ENCODE data around the gene S100A6. TPM values are rescaled to one million over a fixed set of nuclear protein-coding genes. Genes with fewer than 3 reads are reported as not detected.
A peak's percentile ranks its signal among the peaks of the same experiment; 100 is the strongest.
"Not testable (repeated sequence)": the region's sequence is repeated elsewhere in the genome, so short reads cannot be mapped to it uniquely, and the experiment has no call there.

Gene S100A6
- polyA plus RNA-seq, 2 of the 4 experiments (the other 2 are of a cell fraction): 898 to 3,552 TPM

GRCh38 chr1:153563991-153564390 is 28.2 kb upstream of the S100A6 start:
- no peak for FAIRE-seq
- ChIA-PET POLR2A (no interaction called here), CTCF (interaction anchor here (1.0 to 8.3 kb wide), 7 partner anchors 8 to 212 kb away, joined by 5 to 141 read pairs (median 8); partner anchors contain the start of genes S100A13, S100A3, S100A4 and S100A5)
- DNase-seq (ENCODE audit: low read depth in 1 of 2, low spot score in 1 of 2): no peak
- Histone ChIP-seq H3K9me3 (no peaks in the 10 kb centered on the region), H3K4me2 (peak overlapping the region; percentile 80; the same call in 1 of the 3 replicates), H3K4me1 (peaks cover 59% of the 10 kb centered on the region), H3K27ac (peak overlapping the region; percentile 97 to 100), H3K4me3 (no peak overlapping the region)
- ATAC-seq: no peak
- WGBS (ENCODE audit: missing lambda C conversion rate): 90% methylated on average over 5 of the region's 7 CpGs
- TF ChIP-seq ESRRA (IDR thresholded peaks at IDR 0.05; ENCODE audit: borderline replicate concordance, low read length) (no peak), BHLHE40 (IDR thresholded peaks at IDR 0.05; ENCODE audit: low read depth, low read length) (no peak), FOXS1 (CRISPR knock-in tag; IDR thresholded peaks at IDR 0.05) (no peak), CHD2 (IDR thresholded peaks at IDR 0.05; ENCODE audit: low read length, partially characterized antibody) (no peak), MAFK (IDR thresholded peaks at IDR 0.05; ENCODE audit: partially characterized antibody) (no peak), EHMT2 (IDR thresholded peaks at IDR 0.05; ENCODE audit: low read depth) (no peak), POLR2AphosphoS2 (conservative IDR thresholded peaks at IDR 0.05; ENCODE audit: low read length) (no peak), RAD21 (conservative IDR thresholded peaks at IDR 0.05 in 1 of 2, IDR thresholded peaks at IDR 0.05 in 1 of 2) (no peak), EHF (CRISPR knock-in tag; IDR thresholded peaks at IDR 0.05) (no peak), RARB (CRISPR knock-in tag; IDR thresholded peaks at IDR 0.05) (no peak), RCOR1 (IDR thresholded peaks at IDR 0.05; ENCODE audit: low read depth, low read length) (no peak), MYC (IDR thresholded peaks at IDR 0.05; ENCODE audit: borderline replicate concordance, low read length) (no peak)
- TF ChIP-seq, protein P1, sequence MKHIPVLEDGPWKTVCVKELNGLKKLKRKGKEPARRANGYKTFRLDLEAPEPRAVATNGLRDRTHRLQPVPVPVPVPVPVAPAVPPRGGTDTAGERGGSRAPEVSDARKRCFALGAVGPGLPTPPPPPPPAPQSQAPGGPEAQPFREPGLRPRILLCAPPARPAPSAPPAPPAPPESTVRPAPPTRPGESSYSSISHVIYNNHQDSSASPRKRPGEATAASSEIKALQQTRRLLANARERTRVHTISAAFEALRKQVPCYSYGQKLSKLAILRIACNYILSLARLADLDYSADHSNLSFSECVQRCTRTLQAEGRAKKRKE (CRISPR knock-in tag; IDR thresholded peaks at IDR 0.05; ENCODE audit: low read depth): no peak

DNA sequence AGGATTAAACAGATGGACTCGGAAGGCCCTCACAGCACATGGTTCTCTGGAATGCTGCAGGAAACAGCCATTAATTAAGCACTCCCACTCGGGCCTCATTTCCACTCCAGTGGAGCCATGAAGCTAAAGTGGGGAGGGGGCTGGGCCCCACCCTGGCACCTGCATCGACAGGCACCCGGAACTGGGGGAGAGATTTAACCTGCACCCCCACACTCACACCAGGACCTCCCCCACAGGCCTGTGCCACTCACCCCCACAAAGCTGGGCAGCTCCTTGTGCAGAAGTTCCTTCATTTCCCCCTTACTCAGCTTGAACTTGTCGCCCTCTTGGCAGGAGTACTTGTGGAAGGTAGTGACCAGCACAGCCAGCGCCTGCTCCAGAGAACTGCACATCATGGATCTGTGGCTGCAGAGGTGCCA is 27.7 kb upstream of the S100A6 start:
- whole genome bisulfite sequencing (ENCODE audit: missing lambda C conversion rate): 84% methylated on average over 6 of the region's 6 CpGs
- Histone ChIP-seq H3K4me1 (peaks cover 55% of the 10 kb centered on the region), H3K27ac (peak overlapping the region; percentile 97 to 100; a peak in 5 of 6 replicates), H3K9me3 (no peaks in the 10 kb centered on the region), H3K4me3 (no peak overlapping the region), H3K4me2 (no peak overlapping the region)
- FAIRE-seq: no peak
- ChIA-PET POLR2A (no interaction called here), CTCF (interaction anchor here (1.0 to 8.3 kb wide), 9 partner anchors 9 to 211 kb away, joined by 3 to 141 read pairs (median 8); partner anchors contain the start of genes S100A13, S100A3, S100A4 and S100A5)
- no peak for TF ChIP-seq GATA3 (IDR thresholded peaks at IDR 0.05; ENCODE audit: borderline replicate concordance)
- TF ChIP-seq PHF8 (IDR thresholded peaks at IDR 0.05; ENCODE audit: borderline replicate concordance, low read depth): no peak
- no peak for TF ChIP-seq NFE2L2 (conservative IDR thresholded peaks at IDR 0.05; ENCODE audit: low read length)
- no peak for TF ChIP-seq FOXS1 (CRISPR knock-in tag; IDR thresholded peaks at IDR 0.05)
- no peak for TF ChIP-seq JUN (IDR thresholded peaks at IDR 0.05)
- no peak for TF ChIP-seq ZNF302 (CRISPR knock-in tag; IDR thresholded peaks at IDR 0.05)
- TF ChIP-seq EP300 (IDR thresholded peaks at IDR 0.05): no peak
- TF ChIP-seq SREBF2 (IDR thresholded peaks at IDR 0.05): no peak
- TF ChIP-seq MAX (IDR thresholded peaks at IDR 0.05): no peak
- no peak for TF ChIP-seq MAZ (IDR thresholded peaks at IDR 0.05; ENCODE audit: borderline replicate concordance, low read depth, low read length)
- TF ChIP-seq KDM5A (IDR thresholded peaks at IDR 0.05): no peak
- TF ChIP-seq, protein P2, sequence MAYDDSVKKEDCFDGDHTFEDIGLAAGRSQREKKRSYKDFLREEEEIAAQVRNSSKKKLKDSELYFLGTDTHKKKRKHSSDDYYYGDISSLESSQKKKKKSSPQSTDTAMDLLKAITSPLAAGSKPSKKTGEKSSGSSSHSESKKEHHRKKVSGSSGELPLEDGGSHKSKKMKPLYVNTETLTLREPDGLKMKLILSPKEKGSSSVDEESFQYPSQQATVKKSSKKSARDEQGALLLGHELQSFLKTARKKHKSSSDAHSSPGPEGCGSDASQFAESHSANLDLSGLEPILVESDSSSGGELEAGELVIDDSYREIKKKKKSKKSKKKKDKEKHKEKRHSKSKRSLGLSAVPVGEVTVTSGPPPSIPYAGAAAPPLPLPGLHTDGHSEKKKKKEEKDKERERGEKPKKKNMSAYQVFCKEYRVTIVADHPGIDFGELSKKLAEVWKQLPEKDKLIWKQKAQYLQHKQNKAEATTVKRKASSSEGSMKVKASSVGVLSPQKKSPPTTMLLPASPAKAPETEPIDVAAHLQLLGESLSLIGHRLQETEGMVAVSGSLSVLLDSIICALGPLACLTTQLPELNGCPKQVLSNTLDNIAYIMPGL (CRISPR knock-in tag; IDR thresholded peaks at IDR 0.05; ENCODE audit: borderline replicate concordance): no peak
- no peak for TF ChIP-seq KDM1A (IDR thresholded peaks at IDR 0.05; ENCODE audit: low read depth)
- TF ChIP-seq PBX3 (IDR thresholded peaks at IDR 0.05): no peak
- no peak for TF ChIP-seq ESRRA (IDR thresholded peaks at IDR 0.05; ENCODE audit: borderline replicate concordance, low read length)
- TF ChIP-seq, protein P3, sequence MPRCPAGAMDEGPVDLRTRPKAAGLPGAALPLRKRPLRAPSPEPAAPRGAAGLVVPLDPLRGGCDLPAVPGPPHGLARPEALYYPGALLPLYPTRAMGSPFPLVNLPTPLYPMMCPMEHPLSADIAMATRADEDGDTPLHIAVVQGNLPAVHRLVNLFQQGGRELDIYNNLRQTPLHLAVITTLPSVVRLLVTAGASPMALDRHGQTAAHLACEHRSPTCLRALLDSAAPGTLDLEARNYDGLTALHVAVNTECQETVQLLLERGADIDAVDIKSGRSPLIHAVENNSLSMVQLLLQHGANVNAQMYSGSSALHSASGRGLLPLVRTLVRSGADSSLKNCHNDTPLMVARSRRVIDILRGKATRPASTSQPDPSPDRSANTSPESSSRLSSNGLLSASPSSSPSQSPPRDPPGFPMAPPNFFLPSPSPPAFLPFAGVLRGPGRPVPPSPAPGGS (IDR thresholded peaks at IDR 0.05): no peak
- TF ChIP-seq NR3C1 (IDR thresholded peaks at IDR 0.05): no peak
- ATAC-seq: no peak
- DNase-seq (ENCODE audit: low read depth in 1 of 2, low spot score in 1 of 2): no peak

- H3K4me3 ChIP-seq; ATAC-seq; FAIRE-seq; H3K9me3 ChIP-seq; DNase-seq (ENCODE audit: low read depth in 1 of 2, low spot score in 1 of 2); H3K4me2 ChIP-seq: not testable (repeated sequence)
- ChIA-PET CTCF (interaction anchor here (0.6 to 8.3 kb wide), 9 partner anchors 10 to 385 kb away, joined by 3 to 141 read pairs (median 4); partner anchors contain the start of genes DENND4B, S100A13, S100A3 and S100A4), POLR2A (interaction anchor here (1.6 kb wide), 1 partner anchor 16 kb away, joined by 5 read pairs; the partner anchor contains the start of gene S100A4)
- 98% methylated on average over 3 of the region's 3 CpGs for WGBS (ENCODE audit: missing lambda C conversion rate)
- peaks cover 42% of the 10 kb centered on the region for H3K4me1 ChIP-seq
- H3K27ac ChIP-seq: peak overlapping the region; percentile 26 to 40; a peak in 4 of 6 replicates
These were observed 26.2 kb upstream of the S100A6 start for GRCh38 chr1:153562021-153562420.

Measured in A549 (cell line).